SJSA1 (cell line): ENCODE data around the gene DNM1. TPM values are rescaled to one million over a fixed set of nuclear protein-coding genes. Genes with fewer than 3 reads are reported as not detected.
A peak's percentile ranks its signal among the peaks of the same experiment; 100 is the strongest.
"Not testable (repeated sequence)": the region's sequence is repeated elsewhere in the genome, so short reads cannot be mapped to it uniquely, and the experiment has no call there.

Experiments
- DNase-seq, 2 experiments: peaks; one replicate each; pipeline ENCODE4 v3.0.0-alpha.2; 2015 to 2020; ENCODE audit warnings: low spot score in 2 of 2, low read depth in 1 of 2
- H3K27ac ChIP-seq: fragments of 250-450 bp; sonication (Bioruptor Pico); 2 replicates; pipeline ENCODE4 v1.5.1; 2020; ENCODE audit warnings: mild to moderate bottlenecking, moderate library complexity
- H3K27me3 ChIP-seq: fragments of 250-450 bp; sonication (Bioruptor Pico); replicated peaks from 2 replicates; pipeline ENCODE4 v1.5.1; 2020; ENCODE audit warnings: mild to moderate bottlenecking, moderate library complexity
- H3K36me3 ChIP-seq: fragments of 250-450 bp; sonication (Bioruptor Pico); 2 replicates; pipeline ENCODE4 v1.5.1; 2020; ENCODE audit warnings: mild to moderate bottlenecking
- H3K4me1 ChIP-seq: fragments of 250-450 bp; sonication (Bioruptor Pico); replicated peaks from 2 replicates; pipeline ENCODE4 v1.6.1; 2021; ENCODE audit warnings: mild to moderate bottlenecking
- H3K4me3 ChIP-seq: fragments of 250-450 bp; sonication (Bioruptor Pico); 2 replicates; pipeline ENCODE4 v1.5.1; 2020; ENCODE audit warnings: mild to moderate bottlenecking
- H3K9me3 ChIP-seq: fragments of 250-450 bp; sonication (Bioruptor Pico); replicated peaks from 2 replicates; pipeline ENCODE4 v1.5.1; 2020; ENCODE audit warnings: mild to moderate bottlenecking
- total RNA-seq: library from RNA; depleted of rRNA; stranded (reverse); fragments of >200 nt; shearing (Covaris generic); gene quantifications from 2 replicates; pipeline ENCODE4 v1.2.3, GENCODE V29; 2014

The DNM1 gene
- total RNA-seq, 1 experiment from 2014 or later = 2.5 TPM

- H3K4me1 ChIP-seq = peaks cover 1% of the 10 kb centered on the region
- peaks cover 69% of the 10 kb centered on the region for H3K36me3 ChIP-seq
- no peak overlapping the region for H3K4me3 ChIP-seq
- H3K9me3 ChIP-seq = no peaks in the 10 kb centered on the region
- no peaks in the 10 kb centered on the region for H3K27me3 ChIP-seq
- no peak overlapping the region for H3K27ac ChIP-seq
- DNase-seq = no peak
Measured at GRCh38 chr9:128166169-128166568, 37.0 kb upstream of the DNM1 start.

- Histone ChIP-seq H3K9me3 (no peaks in the 10 kb centered on the region), H3K4me1 (no peaks in the 10 kb centered on the region), H3K27ac (no peak overlapping the region), H3K4me3 (no peak overlapping the region), H3K36me3 (peaks cover 69% of the 10 kb centered on the region), H3K27me3 (no peaks in the 10 kb centered on the region)
- DNase-seq = no peak
Measured at GRCh38 chr9:128167209-128167608, 36.0 kb upstream of the DNM1 start.

DNA sequence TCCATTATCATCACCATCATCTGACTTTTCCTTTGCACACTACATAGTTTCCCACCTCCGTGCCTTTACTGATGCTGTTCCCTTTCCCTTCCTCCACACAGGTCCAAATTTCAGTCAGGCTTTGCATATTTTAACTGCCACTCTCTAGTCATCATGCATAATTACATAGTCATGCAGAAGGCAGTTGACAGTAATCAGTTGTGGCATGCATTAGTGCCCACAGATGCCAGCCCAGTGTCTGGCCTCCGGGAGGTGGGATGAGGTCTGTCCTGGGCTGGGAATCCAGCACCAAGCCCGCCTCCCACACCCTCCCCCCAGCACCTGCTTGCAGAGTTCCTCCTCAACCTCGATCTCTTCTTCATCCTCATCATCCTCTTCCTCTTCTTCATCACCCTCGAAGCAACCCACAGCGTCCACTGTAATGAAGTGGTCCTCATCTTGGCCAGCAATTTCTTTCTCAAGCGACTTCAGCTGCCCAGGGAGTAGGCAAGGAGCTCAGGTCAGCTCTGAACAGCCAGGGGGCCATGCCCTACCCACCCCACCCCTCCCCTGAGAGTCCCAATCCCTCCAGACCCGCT is 34.4 kb upstream of the DNM1 start:
- DNase-seq = no peak
- Histone ChIP-seq H3K36me3 (peaks cover 60% of the 10 kb centered on the region), H3K4me1 (no peaks in the 10 kb centered on the region), H3K27ac (no peak overlapping the region), H3K27me3 (no peaks in the 10 kb centered on the region), H3K9me3 (no peaks in the 10 kb centered on the region), H3K4me3 (no peak overlapping the region)

GRCh38 chr9:128169492-128169891 is 33.7 kb upstream of the DNM1 start:
- DNase-seq = no peak
- H3K27me3 ChIP-seq = no peaks in the 10 kb centered on the region
- H3K4me1 ChIP-seq = no peaks in the 10 kb centered on the region
- H3K9me3 ChIP-seq = no peaks in the 10 kb centered on the region
- no peak overlapping the region for H3K4me3 ChIP-seq
- no peak overlapping the region for H3K27ac ChIP-seq
- H3K36me3 ChIP-seq = peaks cover 59% of the 10 kb centered on the region

DNA sequence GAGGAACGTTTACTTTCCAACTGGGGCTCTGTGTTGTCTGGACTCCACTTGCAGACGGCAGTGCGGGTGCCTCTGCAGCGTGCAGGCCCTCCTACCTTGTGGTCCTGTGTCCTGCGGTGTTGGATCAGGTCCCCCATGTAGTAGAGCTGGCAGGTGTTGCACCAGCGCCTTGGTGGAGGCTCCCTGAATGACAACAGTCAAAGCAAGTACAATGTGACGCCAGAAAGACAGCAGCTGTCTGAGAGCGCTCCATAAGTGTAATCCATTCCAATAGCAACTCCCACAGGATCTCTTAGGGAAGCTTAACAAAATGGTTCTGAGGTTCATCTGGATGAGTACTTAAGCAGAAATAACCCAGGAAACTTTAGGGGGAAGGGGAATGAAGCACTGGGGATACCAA is 33.3 kb upstream of the DNM1 start:
- no peaks in the 10 kb centered on the region for H3K27me3 ChIP-seq
- H3K4me3 ChIP-seq = no peak overlapping the region
- H3K4me1 ChIP-seq = peaks cover 3% of the 10 kb centered on the region
- H3K9me3 ChIP-seq = no peaks in the 10 kb centered on the region
- H3K36me3 ChIP-seq = peaks cover 59% of the 10 kb centered on the region
- no peak for DNase-seq
- H3K27ac ChIP-seq = no peak overlapping the region

DNA sequence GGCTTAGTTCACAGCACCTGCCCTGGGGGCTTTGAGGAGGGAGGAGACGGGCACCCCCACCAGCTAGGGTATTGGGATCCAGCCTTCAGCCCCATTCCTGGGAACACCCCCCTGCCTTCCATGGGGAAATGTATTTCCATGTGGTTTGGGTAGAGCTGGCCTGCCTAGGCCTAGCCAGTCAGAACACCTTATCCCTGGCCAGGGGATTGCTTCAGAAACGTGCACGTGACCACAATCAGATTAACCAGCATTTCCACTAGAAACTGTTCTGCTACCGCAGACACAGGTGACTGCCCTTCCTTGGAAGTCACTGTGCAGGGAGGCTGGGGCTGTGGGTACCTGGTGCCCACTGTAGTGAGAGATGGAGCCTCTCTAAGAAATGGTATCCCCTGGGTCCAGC is 29.1 kb upstream of the DNM1 start:
- DNase-seq = no peak
- H3K9me3 ChIP-seq = no peaks in the 10 kb centered on the region
- H3K4me3 ChIP-seq = no peak overlapping the region
- H3K36me3 ChIP-seq = peaks cover 68% of the 10 kb centered on the region
- H3K4me1 ChIP-seq = peaks cover 15% of the 10 kb centered on the region
- no peaks in the 10 kb centered on the region for H3K27me3 ChIP-seq
- H3K27ac ChIP-seq = no peak overlapping the region

GRCh38 chr9:128175102-128175563 is 28.0 kb upstream of the DNM1 start:
- Histone ChIP-seq H3K4me1 (peaks cover 15% of the 10 kb centered on the region), H3K27ac (0 out of 2 replicates have a peak overlapping the region, but pooled peaks have one; percentile 32), H3K9me3 (no peaks in the 10 kb centered on the region), H3K27me3 (no peaks in the 10 kb centered on the region), H3K4me3 (no peak overlapping the region), H3K36me3 (peaks cover 68% of the 10 kb centered on the region)
- DNase-seq = peak in 1 of 2 experiments; percentile 30

- H3K27me3 ChIP-seq = no peaks in the 10 kb centered on the region
- peaks cover 72% of the 10 kb centered on the region for H3K36me3 ChIP-seq
- 0 out of 2 replicates have a peak overlapping the region, but pooled peaks have one; percentile 32 for H3K27ac ChIP-seq
- H3K4me1 ChIP-seq = peaks cover 15% of the 10 kb centered on the region
- DNase-seq = no peak
- no peak overlapping the region for H3K4me3 ChIP-seq
- H3K9me3 ChIP-seq = no peaks in the 10 kb centered on the region
Measured at GRCh38 chr9:128175726-128176125, 27.5 kb upstream of the DNM1 start.

- no peak for DNase-seq
- Histone ChIP-seq H3K4me3 (no peak overlapping the region), H3K27ac (no peak overlapping the region), H3K36me3 (peaks cover 82% of the 10 kb centered on the region), H3K9me3 (no peaks in the 10 kb centered on the region), H3K27me3 (no peaks in the 10 kb centered on the region), H3K4me1 (peaks cover 15% of the 10 kb centered on the region)
Measured at GRCh38 chr9:128178806-128179431, 24.3 kb upstream of the DNM1 start.

DNA sequence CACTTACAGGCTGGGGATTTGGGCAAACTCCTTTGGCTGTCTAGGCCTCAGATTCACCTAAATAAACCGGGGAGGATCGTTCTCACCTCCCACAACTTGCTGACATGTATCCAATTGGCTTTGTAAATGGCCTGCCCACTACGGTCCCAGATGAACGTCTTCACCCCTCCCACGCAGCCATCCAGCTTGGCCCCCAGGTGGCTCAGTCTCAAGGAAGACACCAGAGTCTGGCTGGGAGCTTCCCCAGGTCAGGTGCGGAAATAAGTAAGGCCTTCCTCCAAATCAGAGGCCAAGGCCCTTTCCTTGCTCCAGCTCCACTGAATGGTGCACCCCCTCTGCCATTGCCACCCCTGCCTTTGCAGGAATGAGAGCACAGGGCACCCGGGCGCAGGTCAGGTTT is 23.2 kb upstream of the DNM1 start:
- H3K27ac ChIP-seq = no peak overlapping the region
- H3K27me3 ChIP-seq = no peaks in the 10 kb centered on the region
- H3K4me3 ChIP-seq = no peak overlapping the region
- DNase-seq = no peak
- peaks cover 12% of the 10 kb centered on the region for H3K4me1 ChIP-seq
- no peaks in the 10 kb centered on the region for H3K9me3 ChIP-seq
- H3K36me3 ChIP-seq = peaks cover 79% of the 10 kb centered on the region

DNA sequence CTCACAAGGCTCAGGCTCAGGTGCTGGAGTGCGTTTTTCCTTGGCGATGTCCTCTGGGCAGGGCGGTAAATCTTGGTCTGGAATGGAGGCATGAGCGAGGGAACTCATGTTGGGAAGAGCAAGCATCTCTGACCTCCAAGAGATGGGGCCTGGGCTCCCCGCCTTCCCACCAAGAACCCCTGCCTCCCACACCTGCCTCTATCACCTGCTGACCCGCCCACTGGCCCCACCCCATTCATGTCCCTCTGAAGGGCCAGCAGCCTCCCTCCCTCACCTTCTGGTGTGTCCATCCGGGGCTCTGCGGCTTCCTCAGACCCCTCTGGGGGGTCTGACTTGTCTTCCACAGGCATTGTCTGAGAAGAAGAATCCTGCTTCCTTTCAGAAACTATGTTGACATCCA is 22.7 kb upstream of the DNM1 start:
- no peak overlapping the region for H3K27ac ChIP-seq

DNA sequence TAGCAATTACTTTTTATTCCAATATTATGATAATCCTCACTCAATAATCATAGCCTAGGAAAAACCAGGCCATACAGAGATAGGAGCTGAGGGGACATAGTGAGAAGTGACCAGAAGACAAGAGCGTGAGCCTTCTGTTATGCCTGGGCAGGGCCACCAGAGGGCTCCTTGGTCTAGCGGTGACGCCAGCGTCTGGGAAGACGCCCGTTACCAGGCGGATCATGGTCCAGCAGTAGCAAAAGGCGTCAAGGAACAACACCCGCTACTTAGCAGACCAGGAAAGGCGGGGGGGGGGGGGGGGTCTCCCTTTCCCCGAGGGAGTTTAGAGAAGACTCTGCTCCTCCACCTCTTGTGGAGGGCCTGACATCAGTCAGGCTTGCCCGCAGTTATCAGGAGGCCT is 21.7 kb upstream of the DNM1 start:
- DNase-seq, H3K4me3 ChIP-seq: not testable (repeated sequence)
- peaks cover 72% of the 10 kb centered on the region for H3K36me3 ChIP-seq

More for the DNA sequence above, 22.7 kb upstream of the DNM1 start:
- Histone ChIP-seq H3K4me3 (no peak overlapping the region), H3K36me3 (peaks cover 80% of the 10 kb centered on the region), H3K27me3 (no peaks in the 10 kb centered on the region), H3K9me3 (no peaks in the 10 kb centered on the region), H3K4me1 (peaks cover 7% of the 10 kb centered on the region)
- no peak for DNase-seq

DNA sequence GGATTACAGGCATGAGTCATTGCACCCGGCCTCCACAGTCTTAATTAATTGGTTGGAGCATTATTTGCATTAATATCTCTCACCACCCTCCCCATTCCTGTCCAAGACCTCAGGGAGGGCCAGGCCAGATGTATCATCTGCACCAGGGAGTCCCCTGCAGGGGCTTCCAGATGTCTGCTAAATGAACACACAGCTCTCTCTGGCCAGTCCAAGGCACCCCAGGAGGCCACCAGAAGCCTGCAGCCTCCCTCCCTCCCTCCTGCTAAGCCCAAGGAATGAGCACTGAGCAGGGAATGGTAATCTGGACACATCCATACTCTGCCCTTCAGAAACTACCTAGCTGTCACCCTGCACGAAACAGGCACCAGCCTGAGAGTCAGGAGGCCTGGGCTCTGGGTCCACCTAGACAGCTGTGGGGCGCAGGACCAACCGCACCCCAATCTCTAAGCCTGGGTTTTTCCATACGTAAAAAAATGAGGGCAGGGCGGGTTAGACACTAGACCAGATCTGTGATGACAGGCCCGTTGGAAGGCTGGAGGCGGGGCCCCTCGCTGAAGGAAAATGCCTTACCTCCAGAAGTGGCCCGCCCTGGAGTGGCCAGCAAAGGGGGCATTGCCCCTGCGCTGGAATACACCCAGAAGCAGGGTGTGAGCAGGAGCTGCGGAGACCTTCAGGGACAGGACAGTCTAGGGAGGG is 20.1 kb upstream of the DNM1 start:
- H3K4me3 ChIP-seq = no peak overlapping the region

More for the DNA sequence above, 21.7 kb upstream of the DNM1 start:
- H3K27me3 ChIP-seq, H3K4me1 ChIP-seq, H3K9me3 ChIP-seq, H3K27ac ChIP-seq: not testable (repeated sequence)

More for the DNA sequence above, 20.1 kb upstream of the DNM1 start:
- H3K27ac ChIP-seq = no peak overlapping the region
- DNase-seq = no peak
- H3K9me3 ChIP-seq = no peaks in the 10 kb centered on the region
- peaks cover 63% of the 10 kb centered on the region for H3K36me3 ChIP-seq
- no peaks in the 10 kb centered on the region for H3K27me3 ChIP-seq
- H3K4me1 ChIP-seq = no peaks in the 10 kb centered on the region
